Small intestine (tissue), 4 donors: ENCODE measurements around the gene ITGB1BP1. TPM values are rescaled to one million over a fixed set of nuclear protein-coding genes. Genes with fewer than 3 reads are reported as not detected.

Source experiments
- polyA plus RNA-seq, 4 donors: library from polyadenylated mRNA; stranded (reverse) in 3 of 4; unstranded in 1 of 4; fragments of 200-250 nt in 3 of 4; fragments of 120-200 nt in 1 of 4; gene quantifications; one replicate each; pipeline versions ENCODE4 v1.2.1 to v1.2.3, GENCODE V29; 2013
- donor health status: healthy with polysubstance abuse.
- donor health status: Bipolar disorder and iron deficiency.
- donor health status: healthy.

Gene ITGB1BP1
- polyA plus RNA-seq, 4 donors = 30.6 to 50.8 (median 35.2) TPM

Other genes with a start within 250 kb of the ITGB1BP1 start
- gene ASAP2, start 216.7 kb downstream of the ITGB1BP1 start, polyA plus RNA-seq = 10 to 100 TPM; 10.8 to 21.9 (median 13.8) TPM
- 10 to 100 TPM; 11.1 to 34.8 (median 18.4) TPM for gene CPSF3, start 126 bp upstream of the ITGB1BP1 start, polyA plus RNA-seq
- 10 to 100 TPM; 35.0 to 79.2 (median 54.6) TPM for gene IAH1, start 51.0 kb upstream of the ITGB1BP1 start, polyA plus RNA-seq
- 10 to 100 TPM in 1 of 4 donors, 1 to 10 TPM in 3; 2.9 to 17.6 (median 5.7) TPM for gene ADAM17, start 132.3 kb upstream of the ITGB1BP1 start, polyA plus RNA-seq
- 100 to 1,000 TPM; 123 to 215 (median 173) TPM for gene YWHAQ, start 207.5 kb upstream of the ITGB1BP1 start, polyA plus RNA-seq